Ascending aorta (tissue), 2 donors: ENCODE data around the gene PRIM1. TPM values are rescaled to one million over a fixed set of nuclear protein-coding genes. Genes with fewer than 3 reads are reported as not detected.

ENCODE experiments used
- DNase-seq, 2 donors: peaks; one replicate each; pipeline ENCODE4 v3.0.0-alpha.2; 2019; ENCODE audit warnings: low spot score in 2 of 2
- H3K27ac ChIP-seq, 2 donors: fragments of 200-600 bp; sonication (generic); one replicate each; pipeline ENCODE4 v1.5.1; 2016 to 2017; ENCODE audit warnings: mild to moderate bottlenecking in 1 of 2
- H3K27me3 ChIP-seq: fragments of 200-600 bp; sonication (generic); one replicate; pipeline ENCODE4 v1.5.1; 2017
- H3K36me3 ChIP-seq, 2 donors: fragments of 200-600 bp; sonication (generic); one replicate each; pipeline ENCODE4 v1.5.1; 2016
- H3K4me1 ChIP-seq, 2 donors: fragments of 200-600 bp; sonication (generic); one replicate each; pipeline ENCODE4 v1.5.1; 2016 to 2017; ENCODE audit warnings: mild to moderate bottlenecking in 1 of 2
- H3K4me3 ChIP-seq, 2 donors: fragments of 200-600 bp; sonication (generic); one replicate each; pipeline ENCODE4 v1.5.1; 2016 to 2017; ENCODE audit warnings: mild to moderate bottlenecking in 1 of 2
- H3K9me3 ChIP-seq, 2 donors: fragments of 200-600 bp; sonication (generic); one replicate each; pipeline ENCODE4 v1.5.1; 2016
- intact Hi-C: fragments of 100-400 bp; cut with DNase I; formaldehyde crosslinking; loops from one replicate; pipeline ENCODE4 v1.15.1; 2023
- total RNA-seq: library from RNA; depleted of rRNA; stranded (reverse); fragments of >200 nt; gene quantifications from one replicate; pipeline ENCODE4 v1.1.0, GENCODE V29; 2016
- TF ChIP-seq, protein P1 (sequence below), 3 experiments: fragments of 200-600 bp in 2 of 3; fragments of 450-650 bp in 1 of 3; sonication (generic) in 2 of 3; IDR thresholded peaks; one replicate each; pipeline ENCODE4 v1.5.1; 2016 to 2019; ENCODE audit warnings: antibody characterized with exemption in 3 of 3, mild to moderate bottlenecking in 1 of 3, moderate library complexity in 1 of 3

PRIM1 gene
- total RNA-seq, 1 donor from 2014 or later = 20.9 TPM

DNA sequence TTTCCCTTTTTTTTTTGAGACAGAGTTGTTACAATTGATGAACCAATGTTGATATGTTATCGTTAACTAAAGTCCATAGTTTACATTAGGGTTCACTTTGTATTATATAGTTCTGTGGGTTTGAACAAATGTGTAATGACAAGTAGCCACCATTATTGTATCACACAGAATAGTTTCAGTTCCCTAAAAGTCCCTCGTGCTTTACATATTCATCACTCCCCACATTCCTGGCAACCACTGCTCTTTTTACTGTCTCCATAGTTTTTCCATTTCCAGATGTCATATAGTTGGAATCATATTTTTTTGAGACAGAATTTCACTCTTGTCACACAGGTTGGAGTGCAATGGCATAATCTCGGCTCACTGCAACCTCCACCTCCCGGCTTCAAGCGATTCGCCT lies 23.5 kb upstream of the PRIM1 start:
- Histone ChIP-seq H3K36me3 (no peaks in the 10 kb centered on the region), H3K4me1 (no peaks in the 10 kb centered on the region), H3K27me3 (no peaks in the 10 kb centered on the region), H3K4me3 (no peak overlapping the region), H3K27ac (no peak overlapping the region), H3K9me3 (no peaks in the 10 kb centered on the region)
- TF ChIP-seq, protein P1, sequence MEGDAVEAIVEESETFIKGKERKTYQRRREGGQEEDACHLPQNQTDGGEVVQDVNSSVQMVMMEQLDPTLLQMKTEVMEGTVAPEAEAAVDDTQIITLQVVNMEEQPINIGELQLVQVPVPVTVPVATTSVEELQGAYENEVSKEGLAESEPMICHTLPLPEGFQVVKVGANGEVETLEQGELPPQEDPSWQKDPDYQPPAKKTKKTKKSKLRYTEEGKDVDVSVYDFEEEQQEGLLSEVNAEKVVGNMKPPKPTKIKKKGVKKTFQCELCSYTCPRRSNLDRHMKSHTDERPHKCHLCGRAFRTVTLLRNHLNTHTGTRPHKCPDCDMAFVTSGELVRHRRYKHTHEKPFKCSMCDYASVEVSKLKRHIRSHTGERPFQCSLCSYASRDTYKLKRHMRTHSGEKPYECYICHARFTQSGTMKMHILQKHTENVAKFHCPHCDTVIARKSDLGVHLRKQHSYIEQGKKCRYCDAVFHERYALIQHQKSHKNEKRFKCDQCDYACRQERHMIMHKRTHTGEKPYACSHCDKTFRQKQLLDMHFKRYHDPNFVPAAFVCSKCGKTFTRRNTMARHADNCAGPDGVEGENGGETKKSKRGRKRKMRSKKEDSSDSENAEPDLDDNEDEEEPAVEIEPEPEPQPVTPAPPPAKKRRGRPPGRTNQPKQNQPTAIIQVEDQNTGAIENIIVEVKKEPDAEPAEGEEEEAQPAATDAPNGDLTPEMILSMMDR (IDR thresholded peaks at IDR 0.05) = no peak
- intact Hi-C loops = no loop called here
- DNase-seq = no peak

DNA sequence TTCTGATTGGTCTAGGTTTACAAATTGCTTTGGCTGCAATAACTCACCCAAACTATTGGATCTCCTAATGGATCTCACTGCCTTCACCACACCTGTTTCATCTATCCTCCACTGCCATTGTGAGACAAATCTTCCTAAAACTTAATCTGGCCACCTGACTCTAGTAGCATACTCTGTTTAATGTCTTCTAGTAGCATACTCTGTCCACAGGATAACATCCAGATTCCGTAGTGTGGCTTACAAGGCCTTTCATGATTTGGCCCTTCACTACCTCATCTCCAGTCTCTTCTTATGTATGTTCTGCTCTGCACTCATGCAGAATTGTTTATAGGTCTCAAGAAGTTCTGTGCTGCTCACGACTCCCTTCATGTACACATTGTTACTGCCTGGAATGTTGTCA lies 21.0 kb upstream of the PRIM1 start:
- Histone ChIP-seq H3K27me3 (no peaks in the 10 kb centered on the region), H3K4me3 (no peak overlapping the region), H3K27ac (no peak overlapping the region), H3K9me3 (no peaks in the 10 kb centered on the region), H3K36me3 (no peaks in the 10 kb centered on the region), H3K4me1 (no peaks in the 10 kb centered on the region)
- intact Hi-C loops = no loop called here
- TF ChIP-seq, protein P1 (IDR thresholded peaks at IDR 0.05) = no peak
- DNase-seq = peak in 1 of 2 donors; percentile 2

DNA sequence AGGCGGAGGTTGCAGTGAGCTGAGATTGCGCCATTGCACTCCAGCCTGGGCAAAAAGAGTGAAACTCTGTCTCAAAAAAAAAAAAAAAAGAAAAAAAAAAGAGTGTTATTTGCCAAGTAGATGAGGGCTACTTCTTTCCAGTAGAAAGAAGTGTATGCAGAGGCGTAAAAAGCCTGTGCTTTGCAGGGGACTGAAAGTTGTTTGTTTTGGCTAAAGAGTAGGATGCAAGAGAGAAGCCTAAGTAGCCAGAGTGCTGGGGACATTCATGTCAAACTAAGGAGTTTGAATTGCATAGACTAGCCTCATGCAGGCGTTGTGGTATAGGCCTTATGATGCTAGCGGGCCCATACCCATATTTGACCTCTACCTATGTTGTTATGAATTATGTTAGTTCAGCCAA lies 20.5 kb upstream of the PRIM1 start:
- TF ChIP-seq, protein P1 (IDR thresholded peaks at IDR 0.05) = no peak
- H3K36me3 ChIP-seq = no peaks in the 10 kb centered on the region
- H3K9me3 ChIP-seq = no peaks in the 10 kb centered on the region
- H3K4me1 ChIP-seq = no peaks in the 10 kb centered on the region
- no peak overlapping the region for H3K4me3 ChIP-seq
- intact Hi-C loops = no loop called here
- H3K27ac ChIP-seq = no peak overlapping the region
- DNase-seq = no peak
- no peaks in the 10 kb centered on the region for H3K27me3 ChIP-seq

DNA sequence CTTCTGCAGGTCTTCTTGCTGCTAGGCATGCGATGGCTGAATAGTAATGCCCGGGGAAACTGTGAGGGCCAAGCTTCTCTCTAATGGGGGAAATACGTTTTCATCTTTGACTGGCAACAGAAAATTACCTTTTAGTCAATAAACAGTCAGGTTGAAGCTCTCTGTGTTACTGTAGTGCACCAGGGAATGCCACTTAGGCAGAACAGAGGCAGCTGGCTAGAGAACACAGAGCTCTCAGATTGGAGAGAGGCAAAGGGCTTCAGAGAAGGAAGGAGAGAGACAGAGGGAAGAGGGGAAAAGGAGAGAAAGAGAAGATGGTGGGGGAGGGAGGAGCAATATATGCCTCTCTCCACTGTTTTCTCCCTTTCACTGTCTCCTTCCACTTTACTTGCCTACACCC lies 17.7 kb upstream of the PRIM1 start:
- TF ChIP-seq, protein P1 (IDR thresholded peaks at IDR 0.05) = no peak
- Histone ChIP-seq H3K27ac (no peak overlapping the region), H3K4me3 (no peak overlapping the region), H3K36me3 (no peaks in the 10 kb centered on the region), H3K27me3 (no peaks in the 10 kb centered on the region), H3K4me1 (no peaks in the 10 kb centered on the region), H3K9me3 (no peaks in the 10 kb centered on the region)
- intact Hi-C loops = no loop called here
- no peak for DNase-seq

DNA sequence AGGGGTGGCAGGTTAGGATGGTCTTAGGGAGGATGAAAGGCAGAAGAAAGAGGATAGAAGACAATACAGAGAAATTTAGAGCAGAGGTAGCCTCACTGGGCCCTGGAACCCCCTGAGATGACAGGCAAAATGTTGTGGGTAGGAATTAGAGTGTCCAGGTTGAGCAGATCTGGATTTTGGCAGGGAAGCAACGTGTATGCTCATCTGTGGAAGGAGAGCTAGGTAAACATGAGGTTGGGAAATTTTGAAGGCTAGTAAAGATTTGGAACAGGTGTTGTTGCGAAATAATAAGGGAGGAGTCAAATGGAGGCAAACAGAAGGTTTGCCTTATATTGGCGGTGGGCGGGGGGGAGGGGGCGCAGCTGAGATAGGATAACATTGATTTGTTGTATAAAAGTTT lies 16.3 kb upstream of the PRIM1 start:
- DNase-seq = no peak
- TF ChIP-seq, protein P1 (IDR thresholded peaks at IDR 0.05) = no peak
- Histone ChIP-seq H3K27ac (no peak overlapping the region), H3K36me3 (no peaks in the 10 kb centered on the region), H3K4me1 (no peaks in the 10 kb centered on the region), H3K4me3 (no peak overlapping the region), H3K27me3 (no peaks in the 10 kb centered on the region), H3K9me3 (no peaks in the 10 kb centered on the region)
- intact Hi-C loops = no loop called here

DNA sequence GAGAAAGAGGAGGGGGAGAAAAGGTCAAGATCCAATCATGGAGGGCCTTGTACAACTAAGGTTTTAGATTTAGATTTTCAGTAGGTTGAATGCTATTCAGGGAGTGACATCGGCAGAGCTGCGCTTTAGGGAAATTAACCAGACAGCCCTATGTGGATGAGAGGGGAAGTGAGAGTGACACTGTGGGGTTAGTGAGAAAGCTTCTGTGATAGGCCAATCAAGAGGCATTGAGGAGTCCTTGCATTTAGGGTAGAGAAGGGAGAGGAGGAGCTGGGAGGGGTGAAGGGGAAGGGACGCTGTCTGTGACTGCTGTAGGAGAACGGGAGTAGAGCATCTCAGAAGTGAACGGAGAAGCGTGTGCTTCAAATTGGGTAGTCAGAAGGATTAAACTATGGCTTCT lies 14.4 kb upstream of the PRIM1 start:
- H3K4me3 ChIP-seq = no peak overlapping the region
- no peaks in the 10 kb centered on the region for H3K36me3 ChIP-seq
- intact Hi-C loops = no loop called here

More for the DNA sequence above, 14.4 kb upstream of the PRIM1 start:
- H3K4me1 ChIP-seq = no peaks in the 10 kb centered on the region
- no peak for DNase-seq
- no peaks in the 10 kb centered on the region for H3K9me3 ChIP-seq
- no peaks in the 10 kb centered on the region for H3K27me3 ChIP-seq
- TF ChIP-seq, protein P1 (IDR thresholded peaks at IDR 0.05) = no peak
- no peak overlapping the region for H3K27ac ChIP-seq
